ENCODE data around the gene DMBX1. TPM values are rescaled to one million over a fixed set of nuclear protein-coding genes. Genes with fewer than 3 reads are reported as not detected.

Gene DMBX1
- total RNA-seq, 1 experiment from 2014 or later: 2.3 TPM

GRCh38 chr1:46537651-46538050, 48.0 kb downstream of the DMBX1 start:
- no peak overlapping the region for H2AK5ac ChIP-seq (ENCODE audit: insufficient read length, low read length)
- H3K36me3 Mint-ChIP-seq (ENCODE audit: insufficient read depth in 1 of 3, low read depth in 3 of 3): no peaks in the 10 kb centered on the region
- no peak overlapping the region for H3K4me3 Mint-ChIP-seq
- H2AFZ ChIP-seq (ENCODE audit: low read length): no peak overlapping the region
- no peak overlapping the region for H3K4me2 ChIP-seq (ENCODE audit: insufficient read depth, insufficient read length, low read length)
- no peak overlapping the region for H3K4ac ChIP-seq (ENCODE audit: low read depth, low read length)
- H2BK120ac ChIP-seq (ENCODE audit: low read depth, low read length, poor library complexity, severe bottlenecking): no peak overlapping the region
- no peak overlapping the region for H3T11ph ChIP-seq (ENCODE audit: low read length)
- no peak for DNase-seq
- peaks cover 94% of the 10 kb centered on the region for H3K27me3 Mint-ChIP-seq (ENCODE audit: low read depth)
- no peak overlapping the region for H3K9ac ChIP-seq (ENCODE audit: extremely low read depth, insufficient read length, low read length)
- H3K27me3 ChIP-seq (ENCODE audit: insufficient read depth, low read length): peaks cover 25% of the 10 kb centered on the region
- no peaks in the 10 kb centered on the region for H3K79me1 ChIP-seq (ENCODE audit: insufficient read depth, low read depth, low read length, poor library complexity, severe bottlenecking)
- H3K9me3 Mint-ChIP-seq: peaks cover 0 to 2% of the 10 kb centered on the region in 2 experiments; a peak in 2 of 5 replicates
- no peak overlapping the region for H2BK12ac ChIP-seq (ENCODE audit: insufficient read length, low read depth, low read length)
- no CpG with 5 or more reads among the region's 2 CpGs for WGBS (ENCODE audit: extremely low coverage, insufficient read length, low lambda C conversion rate)
- H4K8ac ChIP-seq (replicated peaks; ENCODE audit: insufficient read length, low read depth, low read length): no peak overlapping the region
- H3K4me1 ChIP-seq (ENCODE audit: insufficient read depth, low read length): no peaks in the 10 kb centered on the region
- no peaks in the 10 kb centered on the region for H3K79me2 ChIP-seq (ENCODE audit: insufficient read depth, low read length)
- H3K4me1 Mint-ChIP-seq: peaks cover 6 to 14% of the 10 kb centered on the region in 2 experiments
- H3K23ac ChIP-seq (ENCODE audit: insufficient read length, low read depth, low read length): no peak overlapping the region
- H4K20me1 ChIP-seq (ENCODE audit: control insufficient read depth, insufficient read depth, insufficient read length): no peaks in the 10 kb centered on the region
- H3K18ac ChIP-seq (ENCODE audit: insufficient read length, low read depth, low read length): no peak overlapping the region
- H2BK20ac ChIP-seq (ENCODE audit: low read depth, low read length, poor library complexity, severe bottlenecking): no peak overlapping the region
- TF ChIP-seq, protein P1, sequence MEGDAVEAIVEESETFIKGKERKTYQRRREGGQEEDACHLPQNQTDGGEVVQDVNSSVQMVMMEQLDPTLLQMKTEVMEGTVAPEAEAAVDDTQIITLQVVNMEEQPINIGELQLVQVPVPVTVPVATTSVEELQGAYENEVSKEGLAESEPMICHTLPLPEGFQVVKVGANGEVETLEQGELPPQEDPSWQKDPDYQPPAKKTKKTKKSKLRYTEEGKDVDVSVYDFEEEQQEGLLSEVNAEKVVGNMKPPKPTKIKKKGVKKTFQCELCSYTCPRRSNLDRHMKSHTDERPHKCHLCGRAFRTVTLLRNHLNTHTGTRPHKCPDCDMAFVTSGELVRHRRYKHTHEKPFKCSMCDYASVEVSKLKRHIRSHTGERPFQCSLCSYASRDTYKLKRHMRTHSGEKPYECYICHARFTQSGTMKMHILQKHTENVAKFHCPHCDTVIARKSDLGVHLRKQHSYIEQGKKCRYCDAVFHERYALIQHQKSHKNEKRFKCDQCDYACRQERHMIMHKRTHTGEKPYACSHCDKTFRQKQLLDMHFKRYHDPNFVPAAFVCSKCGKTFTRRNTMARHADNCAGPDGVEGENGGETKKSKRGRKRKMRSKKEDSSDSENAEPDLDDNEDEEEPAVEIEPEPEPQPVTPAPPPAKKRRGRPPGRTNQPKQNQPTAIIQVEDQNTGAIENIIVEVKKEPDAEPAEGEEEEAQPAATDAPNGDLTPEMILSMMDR (conservative IDR thresholded peaks at IDR 0.05): no peak
- no peak overlapping the region for H3K56ac ChIP-seq (ENCODE audit: insufficient read length, low read depth, low read length)
- no peak overlapping the region for H3K27ac ChIP-seq (ENCODE audit: insufficient read length, low read depth, low read length)
- H2BK15ac ChIP-seq (ENCODE audit: low read depth, low read length): no peak overlapping the region
- no peak overlapping the region for H4K91ac ChIP-seq (ENCODE audit: insufficient read length, low read depth, low read length)
- no peak overlapping the region for H3K14ac ChIP-seq (ENCODE audit: insufficient read depth, low read length)
- H4K5ac ChIP-seq (ENCODE audit: insufficient read length, low read depth, low read length): no peak overlapping the region
- peaks cover 3% of the 10 kb centered on the region for H3K23me2 ChIP-seq (ENCODE audit: insufficient read length, low read depth, low read length, poor library complexity, severe bottlenecking)
- no peaks in the 10 kb centered on the region for H3K9me3 ChIP-seq (ENCODE audit: control insufficient read depth, low read depth, low read length)
- no peak overlapping the region for H2BK5ac ChIP-seq (ENCODE audit: insufficient read length, low read length)
- no peak overlapping the region for H3K27ac Mint-ChIP-seq
